ENCODE measurements around the gene PSMD5.
A peak's percentile ranks its signal among the peaks of the same experiment; 100 is the strongest.

PSMD5 gene

DNA sequence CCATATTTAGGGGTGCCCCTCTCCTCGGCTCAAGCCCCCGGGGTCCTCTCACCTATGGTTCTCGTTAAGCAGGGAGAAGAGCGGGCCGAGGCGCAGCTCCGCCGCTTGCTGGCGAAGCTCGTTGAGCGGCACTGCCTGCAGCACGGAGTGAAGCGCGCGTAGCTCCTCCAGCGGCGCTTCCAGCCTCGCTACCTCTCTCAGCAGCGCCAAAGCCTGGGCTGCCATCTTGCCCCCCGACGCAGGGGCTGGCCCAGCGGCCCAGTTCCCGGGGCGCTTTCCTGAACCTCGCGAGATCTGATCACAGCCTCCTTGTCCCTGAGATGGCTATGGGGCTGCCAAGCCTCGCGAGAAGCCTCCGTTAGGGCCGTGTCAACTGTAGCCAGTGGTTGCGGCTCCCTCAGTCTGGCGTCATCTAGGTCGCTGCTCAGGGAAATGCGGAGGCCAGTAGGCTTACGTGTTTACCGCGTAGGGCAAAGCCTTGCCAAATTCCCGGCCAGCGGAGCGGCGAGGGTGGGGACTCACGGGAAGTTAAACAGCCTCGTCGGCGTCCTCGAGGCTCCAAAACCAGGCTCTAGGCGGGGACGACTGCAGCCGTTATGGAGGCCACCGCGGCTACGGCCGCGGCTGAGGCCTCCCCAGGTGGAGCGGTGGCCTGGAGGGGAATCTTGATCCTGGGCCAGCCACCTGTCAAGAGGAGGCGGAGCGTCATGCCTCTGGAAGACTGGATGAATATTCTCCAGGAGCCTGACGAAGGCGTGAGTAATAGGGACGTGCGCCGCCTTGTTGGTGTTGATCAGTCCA is at the start of gene PSMD5:
PSMD5 (minus strand) TSS at position 238 of the 801 bp plus-strand sequence; CDS start at position 225, 13 bp downstream.
- peak; percentile 97 to 100 (median 99) for DNase-seq

- DNase-seq: peak in 2 of 3 donors; percentile 67 to 72
Observed at GRCh38 chr9:120891884-120892747, 49.4 kb upstream of the PSMD5 start.

GRCh38 chr9:120891245-120891883 is 48.6 kb upstream of the PSMD5 start:
- peak; percentile 61 to 73 (median 65) for DNase-seq

GRCh38 chr9:120890320-120891244 is 47.9 kb upstream of the PSMD5 start:
- DNase-seq: peak; percentile 62 to 71 (median 68)

GRCh38 chr9:120889606-120890271 is 47.0 kb upstream of the PSMD5 start:
- peak in 2 of 3 donors; percentile 48 to 66 for DNase-seq

GRCh38 chr9:120888626-120889025 is 45.9 kb upstream of the PSMD5 start:
- DNase-seq: peak in 1 of 3 donors; percentile 54

DNA sequence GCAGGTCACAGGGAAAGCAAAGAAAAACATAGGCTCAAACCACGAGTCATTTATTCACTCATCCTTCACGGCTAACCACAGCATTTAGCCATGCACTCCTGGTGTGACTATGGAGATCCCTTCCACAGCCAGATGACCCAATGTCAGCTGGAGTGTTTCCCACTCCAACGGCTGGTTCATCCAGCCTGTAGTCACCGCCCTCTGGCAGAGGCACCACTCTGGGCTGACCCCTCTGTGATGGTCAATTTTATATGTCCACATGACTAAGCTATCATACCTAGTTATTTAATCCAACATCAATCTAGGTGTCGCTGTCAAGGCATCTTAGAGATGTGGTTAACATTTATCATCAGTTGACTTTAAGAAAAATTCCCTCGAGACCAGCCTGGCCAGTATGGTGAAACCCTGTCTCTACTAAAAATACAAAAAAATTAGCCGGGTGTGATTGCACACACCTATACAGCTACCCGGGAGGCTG is 43.8 kb upstream of the PSMD5 start:
- peak in 2 of 3 donors; percentile 43 to 50 for DNase-seq

- peak in 2 of 3 donors; percentile 33 to 38 for DNase-seq
Observed at GRCh38 chr9:120885958-120886357, 43.2 kb upstream of the PSMD5 start.

DNA sequence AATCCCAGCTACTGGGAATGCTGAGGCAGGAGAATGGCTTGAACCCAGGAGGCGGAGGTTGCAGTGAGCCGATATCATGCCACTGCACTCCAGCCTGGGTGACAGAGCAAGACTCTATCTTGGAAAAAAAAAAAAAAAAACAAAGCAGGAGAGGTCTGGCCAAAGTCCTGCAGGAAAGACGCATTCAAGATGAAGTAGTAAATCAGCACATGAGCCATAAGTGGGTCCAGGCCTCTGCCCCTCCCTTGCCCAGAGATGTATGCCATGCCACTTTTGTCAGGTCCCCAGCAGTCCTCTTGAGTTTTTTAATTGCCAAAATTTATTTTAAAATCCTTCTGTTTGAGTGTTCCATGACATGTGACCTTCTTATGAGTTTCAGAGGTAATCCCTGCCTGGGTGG is 42.7 kb upstream of the PSMD5 start:
- peak in 1 of 3 donors; percentile 35 for DNase-seq

DNA sequence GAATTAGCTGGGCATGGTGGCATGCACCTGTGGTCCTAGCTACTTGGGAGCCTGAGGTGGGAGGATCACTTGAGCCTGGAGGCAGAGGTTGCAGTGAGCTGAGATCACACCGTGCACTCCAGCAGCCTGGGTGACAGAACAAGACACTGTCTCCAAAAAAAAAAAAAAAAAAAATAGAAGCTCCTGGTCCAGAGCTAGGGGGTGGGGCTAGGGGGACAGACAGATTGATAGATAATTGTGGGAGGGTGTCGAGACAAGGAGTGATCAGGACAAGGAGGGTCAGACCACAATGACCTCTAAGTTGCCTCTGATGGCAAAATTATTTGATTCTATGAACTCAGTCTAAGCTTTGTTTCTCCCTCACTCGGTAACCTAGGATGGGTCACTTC is 40.9 kb upstream of the PSMD5 start:
- peak in 2 of 3 donors; percentile 35 to 40 for DNase-seq

GRCh38 chr9:120882935-120883607 is 40.3 kb upstream of the PSMD5 start:
- DNase-seq: no peak

DNA sequence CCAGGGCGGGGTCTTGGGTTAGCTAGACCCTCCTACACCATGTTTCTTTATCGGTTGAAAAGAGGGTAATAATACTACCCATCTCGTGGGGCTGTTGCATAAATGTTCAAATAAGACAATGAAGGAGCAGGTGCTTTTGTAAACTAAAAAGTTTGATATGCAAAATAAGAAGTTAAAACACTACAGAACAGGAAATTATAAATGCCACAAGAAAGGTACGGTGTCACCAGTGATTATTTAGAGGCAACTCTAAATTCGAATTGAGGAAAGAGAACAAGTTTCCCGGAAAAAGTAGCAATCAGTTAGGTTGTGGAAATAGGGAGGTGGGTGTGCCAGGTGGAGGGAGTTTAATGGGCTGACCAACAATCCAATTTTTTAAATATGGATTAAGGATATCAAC is 36.7 kb upstream of the PSMD5 start:
- no peak for DNase-seq

DNA sequence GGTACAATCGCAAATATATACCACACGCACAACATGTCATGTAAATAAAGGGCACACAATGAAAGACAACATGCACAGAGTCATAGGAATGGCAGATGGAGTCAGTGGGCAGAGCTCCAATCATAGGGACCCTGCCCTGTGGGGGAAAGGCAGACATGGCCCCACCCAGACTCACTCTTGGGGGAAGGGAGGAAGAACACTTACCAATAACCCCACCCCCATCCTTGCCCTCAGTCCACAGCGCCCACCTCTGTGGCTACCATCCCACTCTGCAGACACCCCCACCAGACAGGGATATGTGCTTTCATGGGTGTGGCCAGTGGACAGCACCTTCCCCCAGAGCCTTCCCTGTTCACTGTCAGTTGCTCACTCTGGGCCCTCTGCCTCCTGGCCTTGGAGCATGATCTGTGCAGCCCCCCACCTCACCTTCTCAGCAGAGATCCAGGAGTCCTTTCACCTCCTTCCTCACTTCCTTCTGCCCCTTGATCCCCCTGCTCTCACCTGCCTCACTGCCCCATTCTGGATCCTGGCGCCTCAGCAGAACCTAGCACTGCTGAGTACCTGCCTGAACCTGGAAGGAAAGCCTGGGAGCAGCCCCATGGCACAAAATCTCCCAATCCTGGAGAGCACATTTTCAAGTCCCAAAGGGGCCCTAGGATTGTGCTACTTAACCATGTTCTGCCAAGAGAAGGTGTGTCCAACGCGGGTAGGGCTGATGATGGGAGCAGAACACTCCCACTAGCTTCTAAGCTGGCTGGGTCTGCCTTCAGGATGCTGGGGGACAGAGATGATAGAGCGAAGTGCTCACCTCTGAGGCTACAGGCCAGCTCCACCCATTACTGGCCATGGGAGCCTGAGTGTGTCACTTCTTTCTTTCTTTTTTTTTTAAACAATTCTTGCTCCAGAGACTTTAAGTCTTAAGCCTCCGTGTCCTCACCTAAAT is 35.7 kb upstream of the PSMD5 start:
- peak in 2 of 3 donors; percentile 31 to 39 for DNase-seq

- peak; percentile 60 to 87 (median 73) for DNase-seq
Observed at GRCh38 chr9:120877276-120878034, 34.7 kb upstream of the PSMD5 start.

- no peak for DNase-seq
Observed at GRCh38 chr9:120876842-120877240, 34.1 kb upstream of the PSMD5 start, which contains the start of gene PHF19. Gene PHF19, minus strand, starts transcription at chr9:120877188. Its CDS starts 2,447 bp downstream, at chr9:120874741.

DNA sequence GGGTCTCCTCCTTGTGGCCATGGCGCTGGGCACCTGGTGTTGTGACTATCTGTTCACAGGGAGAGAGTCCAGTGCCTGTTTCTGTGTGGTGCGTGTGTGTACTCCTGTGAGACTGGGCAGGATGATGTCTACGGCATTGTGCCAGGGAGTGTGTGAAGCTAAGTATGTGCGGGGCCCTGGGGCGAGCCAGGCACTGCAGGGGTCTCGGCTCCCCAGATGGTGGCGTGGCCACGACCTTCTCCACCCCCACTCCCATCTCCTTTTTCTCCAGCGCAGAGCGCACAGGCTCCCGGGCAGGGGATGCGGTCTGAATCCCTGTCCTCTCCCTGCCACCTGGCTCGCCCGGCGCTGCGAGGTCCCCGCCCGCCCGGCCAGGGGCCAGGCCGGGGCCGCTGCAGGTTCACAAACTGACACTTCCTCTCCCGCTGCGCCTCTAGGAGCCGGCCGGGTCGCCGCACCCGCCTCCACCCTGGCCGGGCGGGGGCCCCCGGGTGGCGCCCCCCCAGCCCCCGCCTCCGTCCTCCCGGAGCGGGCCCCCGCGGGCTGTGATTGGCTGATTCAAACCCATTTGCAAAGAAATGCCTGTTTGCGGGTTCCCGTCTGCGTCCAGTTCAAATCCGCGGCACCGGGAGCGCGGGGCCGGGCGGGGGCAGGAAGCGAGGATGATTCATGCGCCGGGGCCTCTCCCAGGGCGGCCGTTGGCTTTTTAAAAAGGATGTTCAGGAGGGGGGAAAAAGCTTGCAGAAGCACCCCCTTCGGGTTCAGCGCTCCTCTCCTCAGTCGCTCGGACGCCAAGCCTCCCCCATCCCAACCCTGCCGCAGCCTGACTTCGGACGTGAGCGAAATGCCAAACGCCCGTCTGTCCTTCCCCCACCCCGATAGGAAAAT is 33.5 kb upstream of the PSMD5 start:
- peak; percentile 89 to 93 (median 89) for DNase-seq

GRCh38 chr9:120875643-120875953 is 32.9 kb upstream of the PSMD5 start:
- no peak for DNase-seq

- no peak for DNase-seq
Observed at GRCh38 chr9:120875195-120875565, 32.5 kb upstream of the PSMD5 start.

All from suppressor macrophage treated with lipopolysaccharide for 1 hour (primary cell).